ENCODE results near the gene INSRR.

DNA sequence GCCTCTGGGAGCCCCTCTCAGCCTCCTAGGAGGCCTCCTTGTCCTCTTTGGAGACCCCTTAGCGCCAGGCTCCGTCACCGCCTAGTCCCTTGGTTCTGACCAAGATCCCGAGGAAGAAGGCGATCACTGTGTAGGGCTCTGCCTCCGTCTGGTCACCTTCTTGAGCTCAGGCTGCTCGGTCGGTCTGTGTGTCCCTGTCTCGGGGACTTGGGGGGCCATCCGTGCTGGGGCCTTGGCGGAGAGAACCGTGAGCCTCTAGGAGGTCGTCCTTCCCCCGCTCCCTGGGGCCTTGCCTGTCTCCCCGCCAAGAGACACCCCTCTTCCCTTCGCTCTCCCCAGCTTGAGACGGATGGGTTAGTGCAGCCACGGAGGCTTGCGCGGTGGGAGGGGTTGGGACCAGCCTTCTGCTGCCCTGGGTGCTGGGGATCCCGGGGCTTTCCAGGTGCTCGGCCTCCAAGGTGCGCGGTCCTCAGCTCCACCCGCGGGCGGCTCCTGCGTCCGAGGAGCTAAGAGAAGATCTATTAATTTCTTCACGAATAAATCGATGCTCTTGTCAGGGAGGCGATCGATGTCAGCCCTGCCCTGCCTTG is 701 bp upstream of the INSRR start:
- TF ChIP-seq, protein P1, sequence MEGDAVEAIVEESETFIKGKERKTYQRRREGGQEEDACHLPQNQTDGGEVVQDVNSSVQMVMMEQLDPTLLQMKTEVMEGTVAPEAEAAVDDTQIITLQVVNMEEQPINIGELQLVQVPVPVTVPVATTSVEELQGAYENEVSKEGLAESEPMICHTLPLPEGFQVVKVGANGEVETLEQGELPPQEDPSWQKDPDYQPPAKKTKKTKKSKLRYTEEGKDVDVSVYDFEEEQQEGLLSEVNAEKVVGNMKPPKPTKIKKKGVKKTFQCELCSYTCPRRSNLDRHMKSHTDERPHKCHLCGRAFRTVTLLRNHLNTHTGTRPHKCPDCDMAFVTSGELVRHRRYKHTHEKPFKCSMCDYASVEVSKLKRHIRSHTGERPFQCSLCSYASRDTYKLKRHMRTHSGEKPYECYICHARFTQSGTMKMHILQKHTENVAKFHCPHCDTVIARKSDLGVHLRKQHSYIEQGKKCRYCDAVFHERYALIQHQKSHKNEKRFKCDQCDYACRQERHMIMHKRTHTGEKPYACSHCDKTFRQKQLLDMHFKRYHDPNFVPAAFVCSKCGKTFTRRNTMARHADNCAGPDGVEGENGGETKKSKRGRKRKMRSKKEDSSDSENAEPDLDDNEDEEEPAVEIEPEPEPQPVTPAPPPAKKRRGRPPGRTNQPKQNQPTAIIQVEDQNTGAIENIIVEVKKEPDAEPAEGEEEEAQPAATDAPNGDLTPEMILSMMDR (IDR thresholded peaks at IDR 0.05; ENCODE audit: insufficient read depth, low read length, poor library complexity, severe bottlenecking): no peak
- TF ChIP-seq EZH2phosphoT487 (conservative IDR thresholded peaks at IDR 0.05; ENCODE audit: low read length): no peak
